ENCODE measurements around the gene ATXN1. TPM values are rescaled to one million over a fixed set of nuclear protein-coding genes. Genes with fewer than 3 reads are reported as not detected.

Gene ATXN1
- total and polyA plus RNA-seq, 2 experiments from 2014 or later: 4.8 to 9.1 TPM

DNA sequence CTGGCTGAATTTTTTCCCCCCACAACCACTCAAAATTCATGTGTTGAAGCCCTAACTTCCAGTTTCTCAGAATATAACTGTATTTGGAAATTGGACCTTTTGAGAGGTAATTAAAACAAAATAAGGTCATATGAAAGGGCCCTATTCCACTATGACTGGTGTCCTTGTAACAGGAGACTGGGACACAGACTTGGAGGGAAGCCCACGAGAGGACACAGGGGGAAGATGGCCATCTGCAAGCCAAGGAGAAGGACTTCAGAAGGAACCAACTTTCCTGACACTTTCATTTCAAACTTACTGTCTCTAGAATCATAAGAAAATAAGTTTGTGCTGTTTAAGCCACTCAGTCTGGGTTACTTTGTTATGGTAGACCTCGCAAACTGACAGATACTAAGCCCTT is 134.6 kb downstream of the ATXN1 start:
- no peaks in the 10 kb centered on the region for H3F3A ChIP-seq (replicated peaks; ENCODE audit: low read depth)
- H3K36me3 Mint-ChIP-seq (ENCODE audit: low read depth): peaks cover 5% of the 10 kb centered on the region; the same call in 1 of the 3 replicates
- H3K27me3 Mint-ChIP-seq (ENCODE audit: insufficient read depth, low read depth, poor library complexity): peaks cover 2% of the 10 kb centered on the region
- no peaks in the 10 kb centered on the region for H4K20me1 ChIP-seq (replicated peaks; ENCODE audit: insufficient read depth)
- H3K79me2 ChIP-seq (replicated peaks; ENCODE audit: insufficient read depth): no peaks in the 10 kb centered on the region
- no peak overlapping the region for H3K27ac ChIP-seq (ENCODE audit: low read depth)
- H3K27ac Mint-ChIP-seq: no peak overlapping the region
- ATAC-seq (no peak), DNase-seq (ENCODE audit: low spot score) (no peak)
- H3K4me3 Mint-ChIP-seq: no peak overlapping the region
- H3K4me1 Mint-ChIP-seq: no peaks in the 10 kb centered on the region
- H3K36me3 ChIP-seq (ENCODE audit: insufficient read depth): no peaks in the 10 kb centered on the region; the same call in 1 of the 2 replicates
- TF ChIP-seq POLR2AphosphoS5 (IDR thresholded peaks at IDR 0.05; ENCODE audit: low read depth) (no peak), EZH2 (IDR thresholded peaks at IDR 0.05; ENCODE audit: low read depth, unreplicated experiment) (no peak), CREB1 (CRISPR knock-in tag; IDR thresholded peaks at IDR 0.05; ENCODE audit: low read depth) (no peak), NANOG (IDR thresholded peaks at IDR 0.05; ENCODE audit: borderline replicate concordance) (no peak), ZNF331 (CRISPR knock-in tag; IDR thresholded peaks at IDR 0.05; ENCODE audit: low read depth) (no peak), EZH2phosphoT487 (IDR thresholded peaks at IDR 0.05; ENCODE audit: unreplicated experiment) (no peak), ZNF114 (CRISPR knock-in tag; IDR thresholded peaks at IDR 0.05) (no peak), STAT1 (IDR thresholded peaks at IDR 0.05; ENCODE audit: unreplicated experiment) (no peak), JUNB (IDR thresholded peaks at IDR 0.05; ENCODE audit: unreplicated experiment) (no peak)
- TF ChIP-seq, protein P1, sequence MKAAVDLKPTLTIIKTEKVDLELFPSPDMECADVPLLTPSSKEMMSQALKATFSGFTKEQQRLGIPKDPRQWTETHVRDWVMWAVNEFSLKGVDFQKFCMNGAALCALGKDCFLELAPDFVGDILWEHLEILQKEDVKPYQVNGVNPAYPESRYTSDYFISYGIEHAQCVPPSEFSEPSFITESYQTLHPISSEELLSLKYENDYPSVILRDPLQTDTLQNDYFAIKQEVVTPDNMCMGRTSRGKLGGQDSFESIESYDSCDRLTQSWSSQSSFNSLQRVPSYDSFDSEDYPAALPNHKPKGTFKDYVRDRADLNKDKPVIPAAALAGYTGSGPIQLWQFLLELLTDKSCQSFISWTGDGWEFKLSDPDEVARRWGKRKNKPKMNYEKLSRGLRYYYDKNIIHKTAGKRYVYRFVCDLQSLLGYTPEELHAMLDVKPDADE (IDR thresholded peaks at IDR 0.05): no peak
- TF ChIP-seq, protein P2, sequence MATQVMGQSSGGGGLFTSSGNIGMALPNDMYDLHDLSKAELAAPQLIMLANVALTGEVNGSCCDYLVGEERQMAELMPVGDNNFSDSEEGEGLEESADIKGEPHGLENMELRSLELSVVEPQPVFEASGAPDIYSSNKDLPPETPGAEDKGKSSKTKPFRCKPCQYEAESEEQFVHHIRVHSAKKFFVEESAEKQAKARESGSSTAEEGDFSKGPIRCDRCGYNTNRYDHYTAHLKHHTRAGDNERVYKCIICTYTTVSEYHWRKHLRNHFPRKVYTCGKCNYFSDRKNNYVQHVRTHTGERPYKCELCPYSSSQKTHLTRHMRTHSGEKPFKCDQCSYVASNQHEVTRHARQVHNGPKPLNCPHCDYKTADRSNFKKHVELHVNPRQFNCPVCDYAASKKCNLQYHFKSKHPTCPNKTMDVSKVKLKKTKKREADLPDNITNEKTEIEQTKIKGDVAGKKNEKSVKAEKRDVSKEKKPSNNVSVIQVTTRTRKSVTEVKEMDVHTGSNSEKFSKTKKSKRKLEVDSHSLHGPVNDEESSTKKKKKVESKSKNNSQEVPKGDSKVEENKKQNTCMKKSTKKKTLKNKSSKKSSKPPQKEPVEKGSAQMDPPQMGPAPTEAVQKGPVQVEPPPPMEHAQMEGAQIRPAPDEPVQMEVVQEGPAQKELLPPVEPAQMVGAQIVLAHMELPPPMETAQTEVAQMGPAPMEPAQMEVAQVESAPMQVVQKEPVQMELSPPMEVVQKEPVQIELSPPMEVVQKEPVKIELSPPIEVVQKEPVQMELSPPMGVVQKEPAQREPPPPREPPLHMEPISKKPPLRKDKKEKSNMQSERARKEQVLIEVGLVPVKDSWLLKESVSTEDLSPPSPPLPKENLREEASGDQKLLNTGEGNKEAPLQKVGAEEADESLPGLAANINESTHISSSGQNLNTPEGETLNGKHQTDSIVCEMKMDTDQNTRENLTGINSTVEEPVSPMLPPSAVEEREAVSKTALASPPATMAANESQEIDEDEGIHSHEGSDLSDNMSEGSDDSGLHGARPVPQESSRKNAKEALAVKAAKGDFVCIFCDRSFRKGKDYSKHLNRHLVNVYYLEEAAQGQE (IDR thresholded peaks at IDR 0.05; ENCODE audit: unreplicated experiment): no peak
- TF ChIP-seq, protein P3, sequence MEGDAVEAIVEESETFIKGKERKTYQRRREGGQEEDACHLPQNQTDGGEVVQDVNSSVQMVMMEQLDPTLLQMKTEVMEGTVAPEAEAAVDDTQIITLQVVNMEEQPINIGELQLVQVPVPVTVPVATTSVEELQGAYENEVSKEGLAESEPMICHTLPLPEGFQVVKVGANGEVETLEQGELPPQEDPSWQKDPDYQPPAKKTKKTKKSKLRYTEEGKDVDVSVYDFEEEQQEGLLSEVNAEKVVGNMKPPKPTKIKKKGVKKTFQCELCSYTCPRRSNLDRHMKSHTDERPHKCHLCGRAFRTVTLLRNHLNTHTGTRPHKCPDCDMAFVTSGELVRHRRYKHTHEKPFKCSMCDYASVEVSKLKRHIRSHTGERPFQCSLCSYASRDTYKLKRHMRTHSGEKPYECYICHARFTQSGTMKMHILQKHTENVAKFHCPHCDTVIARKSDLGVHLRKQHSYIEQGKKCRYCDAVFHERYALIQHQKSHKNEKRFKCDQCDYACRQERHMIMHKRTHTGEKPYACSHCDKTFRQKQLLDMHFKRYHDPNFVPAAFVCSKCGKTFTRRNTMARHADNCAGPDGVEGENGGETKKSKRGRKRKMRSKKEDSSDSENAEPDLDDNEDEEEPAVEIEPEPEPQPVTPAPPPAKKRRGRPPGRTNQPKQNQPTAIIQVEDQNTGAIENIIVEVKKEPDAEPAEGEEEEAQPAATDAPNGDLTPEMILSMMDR (conservative IDR thresholded peaks at IDR 0.05; ENCODE audit: low read depth in 2 of 2): no peak
- H3K4me1 ChIP-seq (ENCODE audit: insufficient read depth): no peaks in the 10 kb centered on the region
- H3K9me2 ChIP-seq (ENCODE audit: insufficient read depth): no peaks in the 10 kb centered on the region
- no peak overlapping the region for H2AFZ ChIP-seq
- H3K9me3 Mint-ChIP-seq: peaks cover 4% of the 10 kb centered on the region; the same call in 2 of the 3 replicates
- no peaks in the 10 kb centered on the region for H3K27me3 ChIP-seq (ENCODE audit: insufficient read depth)
- H3K4me3 ChIP-seq: no peak overlapping the region
- no peak overlapping the region for H3K4me2 ChIP-seq

All from GM23338 (cell line).